Measurements from ENCODE around the gene GADD45A.

GADD45A gene

GRCh38 chr1:67711158-67711854 lies 26.3 kb downstream of the GADD45A start:
- no peak overlapping the region for H3K27ac ChIP-seq
- TF ChIP-seq CTCF (IDR thresholded peaks at IDR 0.05) (no peak), ZFX (IDR thresholded peaks at IDR 0.05; ENCODE audit: borderline replicate concordance) (no peak)

GRCh38 chr1:67711855-67712212 lies 26.8 kb downstream of the GADD45A start:
- H3K27ac ChIP-seq, result no peak overlapping the region
- TF ChIP-seq CTCF (IDR thresholded peaks at IDR 0.05) (no peak), ZFX (IDR thresholded peaks at IDR 0.05; ENCODE audit: borderline replicate concordance) (no peak)

- no peak overlapping the region for H3K27ac ChIP-seq
- TF ChIP-seq ZFX (IDR thresholded peaks at IDR 0.05; ENCODE audit: borderline replicate concordance), result no peak
- TF ChIP-seq CTCF (IDR thresholded peaks at IDR 0.05), result no peak
These were observed 28.3 kb downstream of the GADD45A start for GRCh38 chr1:67713057-67713846.

- TF ChIP-seq ZFX (IDR thresholded peaks at IDR 0.05; ENCODE audit: borderline replicate concordance) (no peak), CTCF (IDR thresholded peaks at IDR 0.05) (no peak)
- no peak overlapping the region for H3K27ac ChIP-seq
These were observed 30.8 kb downstream of the GADD45A start for GRCh38 chr1:67715819-67716218.

- peak overlapping the region; percentile 20; the same call in 1 of the 2 replicates for H3K27ac ChIP-seq
These were observed 31.8 kb downstream of the GADD45A start for GRCh38 chr1:67716800-67717199.

GRCh38 chr1:67717876-67718275 lies 32.9 kb downstream of the GADD45A start:
- no peak overlapping the region for H3K27ac ChIP-seq
- TF ChIP-seq CTCF (IDR thresholded peaks at IDR 0.05) (no peak), ZFX (IDR thresholded peaks at IDR 0.05; ENCODE audit: borderline replicate concordance) (no peak)

More at GRCh38 chr1:67716800-67717199, 31.8 kb downstream of the GADD45A start:
- no peak for TF ChIP-seq CTCF (IDR thresholded peaks at IDR 0.05)
- no peak for TF ChIP-seq ZFX (IDR thresholded peaks at IDR 0.05; ENCODE audit: borderline replicate concordance)
